Kidney tubule cell (primary cell): ENCODE data around the gene VSIG2.
"Not testable (repeated sequence)": the region's sequence is repeated elsewhere in the genome, so short reads cannot be mapped to it uniquely, and the experiment has no call there.

Experiments
- DNase-seq: peaks from one replicate; pipeline ENCODE4 v3.0.0-alpha.2; 2018; ENCODE audit warnings: low spot score

VSIG2 gene, protein sequence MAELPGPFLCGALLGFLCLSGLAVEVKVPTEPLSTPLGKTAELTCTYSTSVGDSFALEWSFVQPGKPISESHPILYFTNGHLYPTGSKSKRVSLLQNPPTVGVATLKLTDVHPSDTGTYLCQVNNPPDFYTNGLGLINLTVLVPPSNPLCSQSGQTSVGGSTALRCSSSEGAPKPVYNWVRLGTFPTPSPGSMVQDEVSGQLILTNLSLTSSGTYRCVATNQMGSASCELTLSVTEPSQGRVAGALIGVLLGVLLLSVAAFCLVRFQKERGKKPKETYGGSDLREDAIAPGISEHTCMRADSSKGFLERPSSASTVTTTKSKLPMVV

DNA sequence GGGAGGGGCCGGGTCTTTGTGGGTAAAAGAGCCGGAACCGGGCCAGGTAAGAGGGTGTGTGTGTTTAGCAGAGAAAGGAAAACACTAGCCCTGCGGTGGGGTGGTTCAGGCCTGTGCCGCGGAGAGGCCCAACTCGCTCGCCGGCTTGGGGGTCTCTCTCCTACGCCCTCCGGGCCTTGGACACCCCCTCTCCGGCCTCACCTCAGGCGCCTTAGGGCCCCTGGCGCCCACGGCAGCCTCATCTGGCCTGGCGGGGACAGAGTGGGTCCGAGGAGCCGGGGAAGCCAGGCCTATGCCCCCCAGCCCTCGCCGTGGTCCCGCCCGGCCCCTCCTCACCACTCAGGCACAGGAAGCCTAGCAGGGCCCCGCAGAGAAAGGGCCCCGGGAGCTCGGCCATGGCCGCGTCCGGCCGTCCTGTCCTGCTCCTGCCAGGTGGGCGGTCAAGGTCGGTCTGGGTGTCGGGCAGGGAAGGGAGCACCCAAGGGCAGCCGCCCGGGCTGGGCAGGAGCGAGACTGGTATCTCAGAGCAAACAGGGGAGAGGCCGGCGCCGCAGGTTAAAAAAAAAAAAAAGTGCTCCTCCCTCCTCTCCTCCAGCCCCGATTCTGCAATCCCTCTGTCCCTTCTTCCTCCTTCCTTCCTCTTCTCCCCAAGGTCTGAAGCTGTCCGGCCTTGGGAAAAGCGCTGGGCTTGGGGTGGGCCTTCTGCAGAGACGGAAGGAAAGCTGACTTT is at the start of gene VSIG2:
TSS of gene VSIG2 (minus strand) at position 515 of the 730 bp plus-strand sequence. CDS start at position 397, 118 bp downstream.
- DNase-seq, result no peak

DNA sequence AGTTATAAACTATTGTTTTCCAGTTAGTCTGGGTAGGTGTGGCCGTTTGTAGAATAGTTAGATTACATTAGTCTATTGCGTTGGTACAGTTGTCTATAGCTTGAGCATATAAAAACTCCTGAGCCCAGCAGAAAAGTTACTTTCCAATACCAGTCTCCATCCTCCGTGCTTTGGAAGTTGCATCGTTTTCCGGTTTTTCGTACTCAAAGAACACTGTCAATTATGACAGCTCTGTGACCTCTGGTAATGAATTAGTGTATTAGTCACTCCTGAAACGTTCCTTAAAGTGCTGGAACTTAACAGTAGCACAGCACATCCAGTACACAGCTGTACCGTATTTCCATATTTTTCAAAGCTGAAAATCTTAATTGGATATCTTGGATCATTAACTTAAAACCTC is 49.0 kb upstream of the VSIG2 start:
- DNase-seq, result peak; percentile 59

DNA sequence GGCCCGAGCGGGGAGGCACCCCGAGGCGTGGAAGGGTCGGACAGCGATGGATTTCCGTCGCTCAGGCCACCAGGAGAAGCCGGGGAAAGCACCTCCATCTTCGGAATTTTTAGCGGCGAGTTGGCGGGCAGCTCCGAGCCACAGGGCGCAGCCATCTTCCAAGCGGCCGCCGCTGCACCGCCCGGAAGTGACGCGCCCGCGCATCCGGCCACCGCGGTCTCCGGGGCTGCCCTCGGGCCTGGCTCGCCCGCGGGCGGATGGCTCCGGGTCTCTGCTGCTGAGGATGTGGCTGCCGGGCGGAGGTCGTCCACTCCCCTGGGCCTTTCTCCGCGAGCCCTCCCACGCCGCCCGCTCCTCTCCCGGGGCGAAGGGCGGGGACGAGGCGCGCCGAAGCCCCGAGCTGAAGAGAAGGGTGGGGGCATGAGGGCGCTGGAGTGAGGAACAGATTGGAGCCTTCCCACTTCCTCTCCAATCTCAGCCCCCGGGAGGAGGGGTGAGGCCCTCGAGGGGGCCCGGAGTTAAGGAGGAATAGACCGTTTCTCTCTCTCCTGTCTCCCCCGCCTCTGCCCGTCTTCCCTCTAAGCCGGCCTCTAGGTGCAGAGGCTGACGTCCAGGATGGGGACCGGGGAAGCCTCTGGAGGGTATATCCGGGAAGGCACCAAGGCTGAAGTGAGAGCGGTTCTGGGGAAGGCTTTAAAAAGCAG is 48.3 kb upstream of the VSIG2 start, which contains the start of gene MSANTD2:
TSS of gene MSANTD2 (minus strand) at position 181 of the 704 bp plus-strand sequence. CDS start at position 155, 26 bp downstream.
- DNase-seq, result peak; percentile 77

- peak; percentile 34 for DNase-seq
Observed at GRCh38 chr11:124799348-124800225, 47.5 kb upstream of the VSIG2 start.

DNA sequence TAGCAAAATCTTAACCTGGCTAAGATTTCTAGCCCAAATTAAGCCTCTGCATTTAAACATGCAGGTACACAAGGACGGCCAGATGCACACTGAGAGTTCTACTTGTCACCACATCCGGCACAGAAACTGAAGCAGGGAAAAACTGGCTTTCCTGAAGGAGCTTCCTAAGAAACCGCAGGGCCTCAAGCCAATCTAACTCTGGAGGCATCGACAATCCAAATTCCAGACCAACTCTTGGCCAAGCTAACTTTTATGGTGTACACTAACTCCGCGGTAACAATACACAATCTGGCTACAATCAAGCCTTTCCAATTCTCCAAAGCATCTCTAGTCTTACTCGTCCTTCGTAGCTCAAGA is 46.9 kb upstream of the VSIG2 start:
- DNase-seq, result peak; percentile 71

- DNase-seq, result no peak
Observed at GRCh38 chr11:124796312-124796711, 44.3 kb upstream of the VSIG2 start.

DNA sequence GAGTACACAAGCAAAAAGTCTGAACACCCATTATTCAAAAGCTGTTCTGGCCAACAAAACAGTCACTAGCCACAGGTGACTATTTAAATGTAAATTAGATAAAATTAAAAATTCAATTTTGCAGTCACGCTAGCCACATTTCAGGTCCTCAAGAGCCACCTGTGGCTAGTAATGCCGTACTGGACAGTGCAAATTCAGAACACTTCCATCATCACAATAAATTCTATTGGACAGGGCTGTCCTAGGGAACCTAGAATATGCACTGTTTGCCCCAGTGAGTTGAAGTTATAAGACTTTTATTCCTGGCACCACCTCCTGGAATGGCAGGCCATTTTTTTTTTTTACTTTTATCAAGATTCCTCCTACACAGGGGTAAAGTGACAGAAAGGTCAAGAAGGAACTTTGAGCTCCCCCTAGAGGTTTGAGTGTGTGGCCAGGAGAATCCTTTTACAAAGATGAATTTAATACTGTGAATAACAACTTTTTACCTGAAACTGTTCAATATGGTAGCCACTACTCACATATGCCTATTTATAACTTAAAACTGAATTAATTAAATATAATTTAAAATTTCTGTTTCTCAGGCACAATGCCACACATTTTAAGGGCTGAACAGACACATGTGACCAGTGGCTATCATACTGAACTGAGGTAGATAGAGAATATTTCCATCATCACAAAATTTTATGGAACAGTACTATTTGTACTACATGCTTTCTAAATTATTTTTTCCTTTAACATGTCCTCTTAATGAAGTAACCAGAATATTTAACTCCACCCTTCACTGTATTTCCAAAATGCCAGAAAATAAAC is 41.6 kb upstream of the VSIG2 start:
- peak; percentile 59 for DNase-seq

- no peak for DNase-seq
Observed at GRCh38 chr11:124791626-124792341, 39.7 kb upstream of the VSIG2 start.

GRCh38 chr11:124788521-124788920 is 36.5 kb upstream of the VSIG2 start:
- peak; percentile 12 for DNase-seq

DNA sequence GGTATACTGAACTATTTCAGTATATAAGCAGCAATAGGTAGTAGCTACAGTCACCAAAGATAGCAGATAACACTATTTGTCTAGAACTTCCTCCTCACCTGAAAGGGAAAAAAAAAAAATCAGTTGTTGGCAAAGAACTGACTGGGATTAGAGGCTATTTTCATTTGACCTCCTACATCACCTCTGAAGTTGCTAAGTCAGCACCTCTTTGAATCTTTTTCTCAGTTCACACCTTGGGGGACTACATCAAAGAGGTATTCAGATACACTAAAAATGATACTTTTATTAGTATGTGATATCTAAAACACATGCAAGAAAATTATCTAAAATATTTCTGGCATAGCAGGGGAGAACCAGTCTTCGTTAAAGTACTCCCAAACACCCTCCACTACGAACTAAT is 32.0 kb upstream of the VSIG2 start:
- DNase-seq, result no peak

DNA sequence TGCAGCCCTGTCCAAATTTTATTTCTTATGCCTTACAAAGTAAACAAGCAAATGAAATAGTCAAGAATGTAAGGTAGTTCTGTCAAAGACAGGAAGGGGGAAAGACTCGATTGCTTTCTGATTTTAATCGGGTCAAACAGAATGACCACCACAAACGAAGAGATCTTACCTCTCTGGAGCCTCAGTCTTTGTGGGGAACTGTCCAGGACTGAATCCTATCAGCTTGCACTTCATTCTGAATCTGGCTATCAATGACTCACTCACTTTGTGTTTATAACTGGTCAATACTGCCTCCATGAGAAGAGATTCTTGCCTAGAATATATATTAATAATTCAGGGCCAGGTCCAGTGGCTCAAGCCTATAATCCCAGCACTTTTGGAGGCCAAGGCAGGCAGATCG is 30.9 kb upstream of the VSIG2 start:
- DNase-seq, result no peak

DNA sequence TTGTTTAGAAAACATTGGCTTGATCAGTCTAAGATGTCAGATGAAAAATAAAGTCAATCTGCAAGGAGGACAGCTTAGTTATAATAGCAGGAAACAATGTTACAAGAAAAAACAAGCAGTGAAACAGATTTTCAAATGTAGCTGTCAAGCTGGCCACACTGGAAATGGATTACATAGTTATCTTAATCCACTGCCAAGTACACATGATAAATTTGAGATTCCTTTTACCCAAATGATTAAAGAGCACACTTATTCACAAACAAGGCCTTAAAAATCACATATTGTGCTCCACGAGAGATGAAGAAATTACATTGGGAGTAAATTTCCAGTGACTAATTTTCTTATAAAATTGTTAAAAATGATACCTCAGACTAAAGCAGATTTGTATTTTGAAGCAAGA is 27.5 kb upstream of the VSIG2 start:
- no peak for DNase-seq

DNA sequence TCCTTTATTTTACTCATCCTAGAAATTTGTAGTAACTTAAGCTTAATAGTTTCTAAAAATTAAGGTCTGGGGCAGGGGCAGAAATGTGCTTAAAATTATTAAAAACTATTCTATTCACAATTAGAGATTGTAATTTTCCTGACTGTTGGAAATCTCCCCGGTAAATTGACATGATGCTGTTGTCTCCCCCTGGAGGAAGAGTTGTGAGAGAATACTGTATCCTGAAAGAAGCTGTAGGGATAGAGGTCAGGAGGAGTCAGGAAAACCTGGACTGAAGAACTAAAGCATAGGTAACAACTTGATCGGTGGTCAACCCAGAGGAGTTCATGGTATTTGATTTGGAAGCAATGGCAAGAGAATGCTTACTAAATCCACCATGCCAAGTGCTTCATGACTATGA is 26.2 kb upstream of the VSIG2 start:
- peak; percentile 10 for DNase-seq

GRCh38 chr11:124776865-124777645 is 25.0 kb upstream of the VSIG2 start:
- no peak for DNase-seq

DNA sequence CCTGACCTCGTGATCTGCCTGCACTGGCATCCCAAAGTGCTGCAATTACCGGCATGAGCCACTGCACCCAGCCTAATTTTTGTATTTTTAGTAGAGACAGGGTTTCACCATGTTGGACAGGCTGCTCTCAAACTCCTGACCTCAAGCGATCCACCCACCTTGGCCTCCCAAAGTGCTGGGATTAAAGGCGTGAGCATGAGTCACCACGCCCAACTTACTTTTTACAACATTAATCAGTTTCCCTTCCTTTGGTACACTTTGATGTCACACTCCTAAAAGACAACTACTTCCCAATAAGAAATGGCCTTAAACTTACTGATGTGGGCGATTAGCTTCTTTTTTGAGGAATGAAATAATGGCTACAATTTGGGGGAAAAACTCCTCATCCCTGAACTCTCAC is 18.9 kb upstream of the VSIG2 start:
- DNase-seq, result not testable (repeated sequence)

DNA sequence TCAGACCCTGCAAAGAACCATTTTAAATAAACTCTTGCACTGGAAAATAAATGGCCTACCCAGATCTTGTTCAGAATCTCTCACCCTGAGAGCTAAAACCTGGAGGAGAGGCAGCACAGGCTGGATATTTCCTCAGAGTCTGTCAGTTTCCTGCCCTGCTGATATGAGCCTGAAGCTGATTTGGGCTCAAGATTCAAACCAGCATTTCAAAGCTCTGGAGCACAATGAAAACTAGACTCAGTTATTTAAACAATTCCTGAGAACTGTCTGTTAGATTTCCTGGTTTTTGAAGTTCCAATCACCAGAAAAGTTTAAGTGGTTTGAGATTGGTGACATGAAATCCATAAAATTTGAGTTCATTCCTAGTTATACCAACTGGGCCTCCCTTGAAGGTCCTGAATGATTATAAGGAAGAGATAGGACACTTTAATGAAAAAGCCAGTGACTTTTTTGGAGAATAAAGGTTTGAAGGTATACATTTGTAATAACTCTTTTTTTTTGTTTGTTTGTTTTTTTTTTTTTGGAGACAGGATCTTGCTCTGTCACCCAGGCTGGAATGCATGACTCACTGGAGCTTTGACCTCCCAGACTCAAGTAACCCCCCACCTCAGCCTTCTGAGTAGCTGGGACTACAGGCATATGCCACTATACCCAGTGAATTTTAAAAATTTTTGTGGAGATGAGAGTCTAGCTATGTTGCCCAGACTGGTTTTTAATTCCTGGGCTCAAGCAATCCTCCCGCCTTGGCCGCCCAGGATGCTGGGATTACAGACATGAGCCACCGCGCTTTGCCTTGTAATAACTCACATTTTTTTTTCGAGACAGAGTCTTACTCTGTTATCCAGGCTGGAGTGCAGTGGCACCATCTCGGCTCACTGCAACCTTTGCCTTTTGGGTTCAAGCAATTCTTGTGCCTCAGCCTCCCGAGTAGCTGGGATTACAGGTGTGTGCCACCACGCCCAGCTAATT is 18.0 kb upstream of the VSIG2 start:
- DNase-seq, result peak; percentile 72

- DNase-seq, result no peak
Observed at GRCh38 chr11:124768914-124769313, 16.9 kb upstream of the VSIG2 start.

GRCh38 chr11:124766156-124766555 is 14.1 kb upstream of the VSIG2 start:
- DNase-seq, result no peak
